Measurements from ENCODE around the gene REX1BD.

REX1BD gene

GRCh38 chr19:18618236-18618635 lies 29.6 kb downstream of the REX1BD start:
- DNase-seq: no peak

GRCh38 chr19:18620311-18620710 lies 31.7 kb downstream of the REX1BD start:
- no peak for DNase-seq

DNA sequence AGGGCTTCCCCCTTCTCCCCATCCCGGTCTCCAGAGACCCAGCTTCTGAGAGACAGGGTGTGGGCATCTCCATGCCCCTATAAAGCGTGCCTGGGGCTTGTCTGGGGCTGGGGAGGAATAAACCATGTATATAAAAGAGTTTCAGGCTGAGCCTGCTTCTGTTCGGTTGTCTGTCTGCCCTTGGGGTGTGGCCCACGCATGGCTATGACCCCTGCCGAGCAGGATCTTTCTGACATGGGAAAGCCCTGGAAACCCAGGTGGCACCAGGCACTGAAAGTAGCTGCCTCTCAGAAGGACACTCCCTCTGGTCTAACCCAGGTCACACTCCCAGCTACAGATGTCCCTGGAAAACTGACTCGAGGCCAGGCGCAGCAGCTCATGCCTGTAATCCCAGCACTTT lies 32.3 kb downstream of the REX1BD start:
- no peak for DNase-seq

- DNase-seq: no peak
Measured at GRCh38 chr19:18626906-18627305, 38.3 kb downstream of the REX1BD start.

DNA sequence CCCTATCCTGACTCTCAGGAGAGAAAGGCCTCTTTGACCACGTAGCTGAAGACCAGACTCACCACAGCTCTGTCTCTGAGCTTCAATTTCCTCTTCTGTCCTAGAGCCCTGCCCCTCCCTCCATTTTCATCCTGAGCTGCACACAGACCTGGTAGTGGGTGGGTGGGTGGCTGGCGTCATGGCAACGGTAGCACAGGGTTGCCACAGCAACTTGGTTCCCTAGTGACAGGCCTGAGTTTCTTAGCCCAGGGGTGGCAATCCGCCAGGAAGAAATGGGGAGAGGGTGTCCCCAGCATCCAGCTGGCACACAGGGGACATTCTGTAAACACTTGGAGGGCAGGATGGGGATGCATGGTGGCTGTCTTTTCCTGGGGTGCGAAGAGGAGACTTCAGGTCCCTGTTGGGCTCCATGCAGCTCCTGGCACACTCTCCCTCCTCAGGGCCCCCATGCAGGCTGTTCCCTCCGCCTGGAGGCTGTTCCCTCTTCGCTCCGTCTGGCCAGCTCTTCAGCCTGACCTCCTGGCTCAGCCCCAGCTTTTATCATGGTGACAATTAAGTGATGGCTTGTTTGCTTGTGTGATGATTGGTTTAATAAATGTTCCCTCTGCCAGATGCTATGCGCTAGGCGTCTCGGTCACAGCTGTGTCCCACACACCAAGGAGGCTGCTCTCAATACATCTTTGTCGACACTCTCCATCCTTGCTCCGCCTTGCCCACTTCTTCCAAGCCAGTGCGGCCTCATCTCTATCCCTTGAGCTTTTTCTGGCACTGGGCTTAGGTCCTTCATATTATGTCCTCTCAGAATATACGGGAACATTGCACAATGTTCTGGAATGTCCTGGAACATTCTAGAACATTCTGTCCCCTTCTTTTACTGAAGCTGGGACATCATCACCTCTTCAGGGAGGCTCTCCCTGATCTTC lies 40.8 kb downstream of the REX1BD start:
- DNase-seq: no peak

DNA sequence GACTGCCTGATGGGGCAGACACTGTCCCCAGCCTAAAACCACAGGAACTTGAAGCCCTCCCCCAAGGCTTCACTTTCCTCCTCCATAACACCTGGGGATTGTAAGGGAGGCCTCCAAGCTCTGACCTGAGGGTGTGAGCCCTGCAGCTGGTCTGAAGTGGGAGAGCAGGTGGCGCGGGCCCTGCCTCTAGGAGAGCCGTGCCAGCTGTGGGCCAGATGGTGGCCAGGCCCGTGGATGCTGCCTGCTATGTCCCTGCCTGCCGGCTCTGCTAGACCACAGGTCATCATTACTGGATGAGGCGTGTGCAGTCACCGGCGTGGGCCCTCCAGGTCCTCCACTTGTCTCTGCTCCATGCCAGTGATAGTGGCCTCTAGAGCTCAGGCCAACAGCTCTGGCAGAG lies 44.7 kb downstream of the REX1BD start:
- no peak for DNase-seq

DNA sequence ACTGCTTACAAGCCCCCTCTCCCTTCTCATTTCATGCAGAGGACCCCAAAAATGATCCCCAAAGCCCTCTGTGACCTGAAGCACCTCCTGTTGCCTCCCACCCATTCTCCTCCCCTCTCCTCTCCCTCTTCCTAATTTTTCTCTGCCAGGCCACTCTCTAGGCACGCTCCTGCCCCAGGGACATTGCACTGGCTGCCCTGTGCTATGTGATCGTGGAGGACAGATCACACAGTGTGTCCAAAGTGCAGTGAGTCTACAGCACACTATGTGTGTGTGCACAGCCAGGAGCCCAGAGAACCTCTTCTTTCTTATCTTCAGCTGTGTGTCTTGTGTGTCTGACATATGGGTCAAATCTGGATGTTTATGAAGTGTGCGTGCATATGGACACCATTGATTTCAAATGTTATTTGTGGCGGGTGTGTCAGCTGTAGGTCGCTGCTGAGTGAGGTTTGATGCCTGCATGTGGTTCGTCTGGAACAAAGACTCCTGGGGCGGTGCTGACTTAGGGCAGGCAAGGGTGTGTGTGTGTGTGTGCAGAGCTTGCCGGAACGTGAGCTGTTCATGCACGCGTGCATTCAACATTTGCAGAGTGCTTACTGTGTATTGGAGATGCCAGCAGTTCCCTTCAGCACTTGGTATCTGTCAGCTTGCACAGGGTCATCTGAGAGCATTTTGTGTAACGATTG lies 46.2 kb downstream of the REX1BD start:
- no peak for DNase-seq

DNA sequence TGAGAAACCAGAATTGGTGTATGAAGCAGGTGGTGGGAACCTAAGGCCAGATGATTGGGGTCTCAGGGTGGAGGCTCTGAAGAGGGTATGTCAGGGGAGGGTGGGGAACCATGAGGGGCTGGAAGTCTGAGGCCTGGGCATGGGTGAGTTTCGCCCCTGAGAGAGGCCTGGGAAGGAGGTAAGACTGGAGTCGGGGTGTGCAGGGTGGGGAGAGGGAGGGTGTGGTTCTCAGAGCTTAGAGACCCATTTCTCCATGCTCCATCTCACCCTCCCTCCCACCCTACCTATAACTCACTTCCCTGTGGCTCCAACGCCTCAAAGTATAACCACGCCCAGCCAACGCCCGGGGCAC lies 47.2 kb downstream of the REX1BD start:
- DNase-seq: no peak

DNA sequence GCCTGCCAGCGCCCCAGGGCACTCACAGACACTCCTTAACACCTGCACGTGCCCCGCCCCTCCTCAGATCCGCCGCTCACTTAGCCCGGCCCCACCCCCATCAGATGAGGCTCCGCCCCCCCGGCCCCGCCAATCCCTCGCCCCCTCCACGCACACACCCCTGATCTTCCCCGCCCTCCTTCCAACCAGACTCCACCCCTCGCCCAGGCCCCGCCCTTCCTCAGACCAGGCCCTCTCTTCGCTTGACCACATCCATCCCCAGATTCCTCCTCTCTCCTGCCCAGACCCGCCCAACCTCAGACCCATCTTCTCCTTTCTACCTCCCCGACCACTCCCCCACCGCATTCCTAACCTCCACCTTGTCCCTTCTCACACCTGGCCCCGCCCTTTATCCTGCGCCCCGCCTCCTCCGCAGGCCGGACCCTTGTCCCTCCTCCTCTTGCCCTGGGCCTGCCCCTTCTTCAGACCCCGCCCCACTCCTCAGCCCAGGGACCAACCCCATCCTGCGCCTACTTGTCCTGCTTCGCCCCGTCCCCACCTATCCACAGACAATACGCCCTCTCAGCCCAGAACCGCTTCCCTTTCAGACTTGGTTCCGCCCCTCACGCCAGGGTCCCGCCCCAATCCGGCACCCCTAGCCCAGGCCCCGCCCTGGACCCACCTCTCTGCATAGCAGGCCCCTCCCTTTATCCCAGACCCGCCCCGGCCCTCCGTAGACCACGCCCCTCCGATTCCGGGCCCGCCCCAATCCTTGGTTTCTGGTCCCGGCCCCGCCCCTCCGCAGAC lies 47.8 kb downstream of the REX1BD start:
- DNase-seq: peak; percentile 100

- DNase-seq: no peak
Measured at GRCh38 chr19:18636969-18637629, 48.5 kb downstream of the REX1BD start, which contains the start of gene KLHL26. Gene KLHL26 (plus strand): TSS chr19:18637028. CDS start chr19:18637055, 27 bp downstream.

GRCh38 chr19:18637673-18638630 lies 49.4 kb downstream of the REX1BD start:
- DNase-seq: no peak

DNA sequence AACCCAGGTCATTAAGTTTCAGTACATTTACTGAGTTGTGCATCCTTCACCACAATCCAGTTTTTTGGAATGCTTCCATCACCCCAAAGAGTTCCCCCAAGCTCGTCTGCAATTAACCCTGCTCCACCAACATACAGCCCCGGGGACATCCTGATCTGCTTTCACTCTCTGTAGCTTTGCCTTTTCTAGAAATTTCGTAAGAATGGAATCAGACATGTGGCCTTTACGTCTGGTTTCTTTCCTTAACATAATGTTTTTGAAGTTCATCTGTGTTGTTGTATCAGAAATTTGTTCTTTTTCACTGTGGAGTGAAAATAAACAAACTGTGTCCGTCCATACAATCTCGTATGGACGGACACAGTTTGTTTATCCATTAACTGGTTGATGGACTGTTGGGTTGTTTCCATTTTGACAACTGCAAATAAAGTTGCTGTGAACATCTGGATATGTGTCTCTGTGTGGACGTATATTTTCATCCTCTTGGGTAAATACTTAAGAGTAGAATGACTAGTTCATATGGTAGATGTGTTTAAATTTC lies 51.2 kb downstream of the REX1BD start:
- DNase-seq: no peak

Measured in activated T-cell treated with anti-CD3 and anti-CD28 coated beads, Interleukin-2, amount 50 U/mL, for 48 hours (primary cell).